HEK293 (cell line): ENCODE results near the gene ACTA2.

Experiments used
- CTCF ChIP-seq: fragments of 450-650 bp; formaldehyde crosslinking; IDR thresholded peaks from 2 replicates; pipeline ENCODE4 v1.5.1; 2016; ENCODE audit warnings: missing biosample characterization, missing genetic modification characterization
- ZBTB1 ChIP-seq: fragments of 450-650 bp; formaldehyde crosslinking; IDR thresholded peaks from 2 replicates; pipeline ENCODE4 v1.5.1; 2016; ENCODE audit warnings: missing biosample characterization, missing genetic modification characterization
- ZNF324 ChIP-seq: fragments of 450-650 bp; formaldehyde crosslinking; IDR thresholded peaks from 2 replicates; pipeline ENCODE4 v1.5.1; 2016; ENCODE audit warnings: missing biosample characterization, missing genetic modification characterization
- ZNF501 ChIP-seq: fragments of 450-650 bp; formaldehyde crosslinking; IDR thresholded peaks from 2 replicates; pipeline ENCODE4 v1.5.1; 2016; ENCODE audit warnings: missing biosample characterization, missing genetic modification characterization

GRCh38 chr10:88922041-88922440, 30.5 kb downstream of the ACTA2 start:
- TF ChIP-seq CTCF (tag by site-specific recombination) (no peak), ZNF501 (tag by site-specific recombination) (no peak), ZNF324 (tag by site-specific recombination) (no peak), ZBTB1 (no peak)
